HCT116 (cell line): ENCODE results near the gene PTHLH.

Experiments
- ATF3 ChIP-seq: IDR thresholded peaks from 2 replicates; pipeline ENCODE4 v1.6.1; 2012
- EZH2 ChIP-seq: fragments of 200-600 bp; sonication (generic); IDR thresholded peaks from 2 replicates; pipeline ENCODE4 v1.6.1; 2017; ENCODE audit warnings: antibody characterized with exemption, mixed run types
- TCF7L2 ChIP-seq: IDR thresholded peaks from 2 replicates; pipeline ENCODE4 v1.7.0; 2011; ENCODE audit warnings: borderline replicate concordance, inconsistent platforms; ENCODE audit not compliant: insufficient read depth, insufficient read length; ENCODE audit errors: extremely low read depth

- TF ChIP-seq EZH2, result no peak
- TF ChIP-seq ATF3, result no peak
- no peak for TF ChIP-seq TCF7L2
These were observed 49.9 kb downstream of the PTHLH start for GRCh38 chr12:27922531-27923139.
